Stimulated activated CD8-positive, alpha-beta memory T cell treated with anti-CD3 and anti-CD28 coated beads, Interleukin-15, amount 100 ng/mL, for 4 hours (primary cell): ENCODE data around the gene TRIM37.

ENCODE experiments used
- DNase-seq, 2 donors: peaks; one replicate each; pipeline ENCODE4 v3.0.0-alpha.2; 2020; ENCODE audit warnings: low read depth in 2 of 2

The TRIM37 gene

GRCh38 chr17:58932956-58933355 lies 173.7 kb downstream of the TRIM37 start:
- no peak for DNase-seq
